Measurements from ENCODE around the gene HECW1.

GRCh38 chr7:43577485-43577951 lies 465.1 kb downstream of the HECW1 start:
- TF ChIP-seq EZH2 (IDR thresholded peaks at IDR 0.05; ENCODE audit: insufficient read depth, poor library complexity, severe bottlenecking) (no peak), EZH2phosphoT487 (IDR thresholded peaks at IDR 0.05; ENCODE audit: insufficient read depth, low read depth) (no peak)
